PC-3 (cell line): ENCODE results near the gene FGF12.

Experiments
- EZH2 ChIP-seq: fragments of 300-600 bp; sonication (generic); IDR thresholded peaks from one replicate; pipeline ENCODE4 v1.6.1; 2017; ENCODE audit warnings: antibody characterized with exemption, mild to moderate bottlenecking, low read length; ENCODE audit not compliant: unreplicated experiment
- EZH2phosphoT487 ChIP-seq: fragments of 300-600 bp; sonication (generic); IDR thresholded peaks from 2 replicates; pipeline ENCODE4 v1.6.1; 2018; ENCODE audit warnings: mild to moderate bottlenecking, antibody characterized with exemption, low read length, borderline replicate concordance
- TF ChIP-seq, protein P1 (sequence below): fragments of 300-600 bp; sonication (generic); conservative IDR thresholded peaks from 2 replicates; pipeline ENCODE4 v1.5.1; 2017; ENCODE audit warnings: antibody characterized with exemption, low read depth, mild to moderate bottlenecking, low read length

GRCh38 chr3:192745150-192745549 is 17.8 kb upstream of the FGF12 start:
- TF ChIP-seq, protein P1, sequence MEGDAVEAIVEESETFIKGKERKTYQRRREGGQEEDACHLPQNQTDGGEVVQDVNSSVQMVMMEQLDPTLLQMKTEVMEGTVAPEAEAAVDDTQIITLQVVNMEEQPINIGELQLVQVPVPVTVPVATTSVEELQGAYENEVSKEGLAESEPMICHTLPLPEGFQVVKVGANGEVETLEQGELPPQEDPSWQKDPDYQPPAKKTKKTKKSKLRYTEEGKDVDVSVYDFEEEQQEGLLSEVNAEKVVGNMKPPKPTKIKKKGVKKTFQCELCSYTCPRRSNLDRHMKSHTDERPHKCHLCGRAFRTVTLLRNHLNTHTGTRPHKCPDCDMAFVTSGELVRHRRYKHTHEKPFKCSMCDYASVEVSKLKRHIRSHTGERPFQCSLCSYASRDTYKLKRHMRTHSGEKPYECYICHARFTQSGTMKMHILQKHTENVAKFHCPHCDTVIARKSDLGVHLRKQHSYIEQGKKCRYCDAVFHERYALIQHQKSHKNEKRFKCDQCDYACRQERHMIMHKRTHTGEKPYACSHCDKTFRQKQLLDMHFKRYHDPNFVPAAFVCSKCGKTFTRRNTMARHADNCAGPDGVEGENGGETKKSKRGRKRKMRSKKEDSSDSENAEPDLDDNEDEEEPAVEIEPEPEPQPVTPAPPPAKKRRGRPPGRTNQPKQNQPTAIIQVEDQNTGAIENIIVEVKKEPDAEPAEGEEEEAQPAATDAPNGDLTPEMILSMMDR, result no peak
- no peak for TF ChIP-seq EZH2
- TF ChIP-seq EZH2phosphoT487, result no peak
